Fibroblast of pulmonary artery (primary cell): ENCODE measurements around the gene CFAP90.

Source experiments
- DNase-seq: peaks from one replicate; pipeline ENCODE4 v3.0.0-alpha.2; 2010; ENCODE audit warnings: low read depth
- H3K4me3 ChIP-seq: replicated peaks from 2 replicates; pipeline ENCODE4 v1.5.1; 2011; ENCODE audit warnings: low read depth, mild to moderate bottlenecking, control low read depth, low read length, moderate library complexity
- CTCF ChIP-seq: IDR thresholded peaks from 2 replicates; pipeline ENCODE4 v1.5.1; 2011; ENCODE audit warnings: mild to moderate bottlenecking, control low read depth, low read length, inconsistent platforms; ENCODE audit errors: missing control alignments

CFAP90 gene

GRCh38 chr5:7868773-7869473 is 18.0 kb upstream of the CFAP90 start, which contains the start of the genes FASTKD3 and MTRR:
TSS of gene FASTKD3 (minus strand) at chr5:7869031. CDS start at chr5:7868083, 948 bp downstream.
TSS of gene MTRR (plus strand) at chr5:7869148. CDS start at chr5:7870795, 1,647 bp downstream.
- H3K4me3 ChIP-seq, result peak within 1 kb of the TSS; percentile 89
- no peak for TF ChIP-seq CTCF
- peak; percentile 94 for DNase-seq

GRCh38 chr5:7868427-7868772 is 17.5 kb upstream of the CFAP90 start:
- H3K4me3 ChIP-seq, result peak overlapping the region; percentile 89
- TF ChIP-seq CTCF, result no peak
- no peak for DNase-seq

DNA sequence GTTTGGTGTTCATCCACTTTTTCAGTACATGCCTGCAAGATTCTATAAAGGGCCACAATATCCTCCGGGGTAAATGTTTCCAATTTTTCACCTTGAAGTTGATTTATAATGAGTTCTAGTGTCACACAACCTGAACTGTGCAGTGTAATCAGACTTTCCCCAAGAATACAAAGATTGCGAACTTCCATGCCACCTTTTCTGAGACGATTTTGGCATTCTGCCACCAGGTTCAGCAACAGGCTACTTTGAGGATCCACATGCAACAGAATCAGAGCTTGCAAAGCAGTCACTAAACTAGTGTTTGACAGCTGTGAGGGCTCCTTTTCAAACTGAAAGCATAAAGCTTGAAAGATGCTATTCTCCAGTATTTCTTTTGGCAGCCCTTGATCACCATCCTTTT is 16.3 kb upstream of the CFAP90 start:
- H3K4me3 ChIP-seq, result no peak overlapping the region
- TF ChIP-seq CTCF, result no peak
- DNase-seq, result no peak

DNA sequence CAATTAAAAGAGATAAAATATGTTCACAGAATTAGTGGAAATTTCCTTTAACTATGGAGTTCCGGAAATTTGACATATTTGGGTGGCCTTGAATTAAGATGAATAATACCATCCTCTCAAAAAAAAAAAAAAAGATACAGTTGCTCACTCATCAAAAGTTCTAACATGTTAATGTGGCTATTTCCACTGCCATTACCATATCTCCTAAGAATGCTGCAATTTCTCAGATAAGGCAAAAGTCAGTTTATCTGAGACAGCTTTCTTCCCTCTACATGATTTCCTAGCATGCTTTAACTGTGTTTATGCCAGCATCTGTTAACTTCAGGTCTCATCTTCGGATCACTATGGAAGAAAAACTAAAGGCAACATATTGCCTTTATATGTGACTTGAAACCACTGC is 15.3 kb upstream of the CFAP90 start:
- TF ChIP-seq CTCF, result no peak
- H3K4me3 ChIP-seq, result no peak overlapping the region
- DNase-seq, result no peak

- DNase-seq, result no peak
- no peak for TF ChIP-seq CTCF
- no peak overlapping the region for H3K4me3 ChIP-seq
These were observed 7.1 kb upstream of the CFAP90 start for GRCh38 chr5:7857926-7858632.

GRCh38 chr5:7857361-7857760 is 6.4 kb upstream of the CFAP90 start:
- no peak overlapping the region for H3K4me3 ChIP-seq
- no peak for TF ChIP-seq CTCF
- no peak for DNase-seq
